GM23338 (cell line): ENCODE results near the gene SLCO4A1. TPM values are rescaled to one million over a fixed set of nuclear protein-coding genes. Genes with fewer than 3 reads are reported as not detected.

ENCODE experiments used
- ATAC-seq: fragments of 200-7000 bp; cut with Tn5 transposase; 3 replicates; pipeline ENCODE4 v1.9.1; 2020
- DNase-seq: peaks from one replicate; pipeline ENCODE4 v3.0.0-alpha.2; 2015; ENCODE audit warnings: low spot score
- H2AFZ ChIP-seq: fragments of 200-600 bp; sonication (generic); 2 replicates; pipeline ENCODE4 v1.8.0; 2016; ENCODE audit warnings: antibody characterized with exemption, mild to moderate bottlenecking, moderate library complexity
- H3F3A ChIP-seq: fragments of 200-600 bp; sonication (generic); replicated peaks from 2 replicates; pipeline ENCODE4 v1.8.0; 2017; ENCODE audit warnings: antibody characterized with exemption, mixed run types, low read depth
- H3K27ac ChIP-seq: fragments of 200-600 bp; sonication (generic); 2 replicates; pipeline ENCODE4 v1.6.1; 2016; ENCODE audit warnings: low read depth
- H3K27me3 ChIP-seq: fragments of 200-600 bp; sonication (generic); 2 replicates; pipeline ENCODE4 v1.8.0; 2016; ENCODE audit warnings: mild to moderate bottlenecking, mixed run types, moderate library complexity; ENCODE audit not compliant: insufficient read depth
- H3K36me3 ChIP-seq: fragments of 200-600 bp; sonication (generic); 2 replicates; pipeline ENCODE4 v1.8.0; 2016; ENCODE audit warnings: mild to moderate bottlenecking; ENCODE audit not compliant: insufficient read depth
- H3K4me1 ChIP-seq: fragments of 200-600 bp; sonication (generic); 2 replicates; pipeline ENCODE4 v1.8.0; 2016; ENCODE audit warnings: mild to moderate bottlenecking, moderate library complexity; ENCODE audit not compliant: insufficient read depth
- H3K4me2 ChIP-seq: fragments of 200-600 bp; sonication (generic); 2 replicates; pipeline ENCODE4 v1.7.1; 2017; ENCODE audit warnings: mixed run types
- H3K4me3 ChIP-seq: fragments of 200-600 bp; sonication (generic); 2 replicates; pipeline ENCODE4 v1.6.1; 2016; ENCODE audit warnings: mixed run types
- H3K79me2 ChIP-seq: fragments of 200-600 bp; sonication (generic); replicated peaks from 2 replicates; pipeline ENCODE4 v1.8.0; 2017; ENCODE audit warnings: mild to moderate bottlenecking; ENCODE audit not compliant: insufficient read depth
- H3K9me2 ChIP-seq: fragments of 200-600 bp; sonication (generic); 2 replicates; pipeline ENCODE4 v1.8.0; 2017; ENCODE audit not compliant: insufficient read depth
- H4K20me1 ChIP-seq: fragments of 200-600 bp; sonication (generic); replicated peaks from 2 replicates; pipeline ENCODE4 v1.8.0; 2017; ENCODE audit warnings: mild to moderate bottlenecking; ENCODE audit not compliant: insufficient read depth
- H3K27ac Mint-ChIP-seq: 2 replicates; pipeline ENCODE4 v1.8.0; 2020; ENCODE audit warnings: inconsistent platforms, mild to moderate bottlenecking, moderate library complexity, mixed read lengths
- H3K27me3 Mint-ChIP-seq: 3 replicates; pipeline ENCODE4 v1.8.0; 2022; ENCODE audit warnings: low read depth, mild to moderate bottlenecking, moderate library complexity, mixed read lengths, inconsistent platforms; ENCODE audit not compliant: insufficient read depth, poor library complexity
- H3K36me3 Mint-ChIP-seq: 3 replicates; pipeline ENCODE4 v1.8.0; 2021; ENCODE audit warnings: low read depth, mild to moderate bottlenecking, inconsistent platforms, moderate library complexity, mixed read lengths
- H3K4me1 Mint-ChIP-seq: 3 replicates; pipeline ENCODE4 v1.8.0; 2020; ENCODE audit warnings: mild to moderate bottlenecking, inconsistent platforms, mixed read lengths
- H3K4me3 Mint-ChIP-seq: 3 replicates; pipeline ENCODE4 v1.8.0; 2021; ENCODE audit warnings: moderate library complexity, mild to moderate bottlenecking, inconsistent platforms, mixed read lengths
- H3K9me3 Mint-ChIP-seq: 3 replicates; pipeline ENCODE4 v1.8.0; 2020; ENCODE audit warnings: moderate library complexity, mild to moderate bottlenecking, inconsistent platforms, mixed read lengths
- JUNB ChIP-seq: IDR thresholded peaks from one replicate; pipeline ENCODE4 v1.6.1; 2016; ENCODE audit warnings: antibody characterized with exemption; ENCODE audit not compliant: unreplicated experiment
- NANOG ChIP-seq: IDR thresholded peaks from 2 replicates; pipeline ENCODE4 v1.6.1; 2016; ENCODE audit warnings: antibody characterized with exemption, borderline replicate concordance
- STAT1 ChIP-seq: IDR thresholded peaks from one replicate; pipeline ENCODE4 v1.6.1; 2016; ENCODE audit warnings: antibody characterized with exemption; ENCODE audit not compliant: unreplicated experiment
- ZNF114 ChIP-seq: fragments of 250-450 bp; sonication (Bioruptor Pico); IDR thresholded peaks from 2 replicates; pipeline ENCODE4 v1.5.0; 2020; ENCODE audit warnings: mild to moderate bottlenecking, moderate library complexity
- ZNF331 ChIP-seq: fragments of 250-450 bp; sonication (Bioruptor Pico); IDR thresholded peaks from 2 replicates; pipeline ENCODE4 v1.5.0; 2020; ENCODE audit warnings: low read depth, mild to moderate bottlenecking, moderate library complexity
- polyA plus RNA-seq: library from polyadenylated mRNA; unstranded; fragments of >200 nt; fragmentation: Nextera tagmentation; extraction: Ambion mirVana; gene quantifications from 2 replicates; pipeline ENCODE4 v1.2.1, GENCODE V29; 2016
- total RNA-seq: library from RNA; depleted of rRNA; stranded (reverse); fragments of >200 nt; shearing (Covaris generic); gene quantifications from 2 replicates; pipeline ENCODE4 v1.2.3, GENCODE V29; 2014
- TF ChIP-seq, protein P1 (sequence below): IDR thresholded peaks from one replicate; pipeline ENCODE4 v1.6.1; 2018; ENCODE audit warnings: antibody characterized with exemption; ENCODE audit not compliant: unreplicated experiment
- TF ChIP-seq, protein P2 (sequence below): IDR thresholded peaks from 2 replicates; pipeline ENCODE4 v1.6.1; 2016; ENCODE audit warnings: antibody characterized with exemption
- TF ChIP-seq, protein P3 (sequence below), 2 experiments: fragments of 200-600 bp in 1 of 2; sonication (generic) in 1 of 2; conservative IDR thresholded peaks; 2 replicates each; pipeline versions ENCODE4 v1.5.1 to v1.6.1; 2016 to 2017; ENCODE audit warnings: antibody characterized with exemption in 2 of 2, low read depth in 2 of 2, mild to moderate bottlenecking in 2 of 2, moderate library complexity in 1 of 2
- TF ChIP-seq, protein P4 (sequence below): fragments of 250-450 bp; sonication (Bioruptor Pico); IDR thresholded peaks from 2 replicates; pipeline ENCODE4 v1.5.0; 2020; ENCODE audit warnings: mild to moderate bottlenecking, moderate library complexity

The SLCO4A1 gene
- total and polyA plus RNA-seq, 2 experiments from 2014 or later = 28.5 to 41.6 TPM

DNA sequence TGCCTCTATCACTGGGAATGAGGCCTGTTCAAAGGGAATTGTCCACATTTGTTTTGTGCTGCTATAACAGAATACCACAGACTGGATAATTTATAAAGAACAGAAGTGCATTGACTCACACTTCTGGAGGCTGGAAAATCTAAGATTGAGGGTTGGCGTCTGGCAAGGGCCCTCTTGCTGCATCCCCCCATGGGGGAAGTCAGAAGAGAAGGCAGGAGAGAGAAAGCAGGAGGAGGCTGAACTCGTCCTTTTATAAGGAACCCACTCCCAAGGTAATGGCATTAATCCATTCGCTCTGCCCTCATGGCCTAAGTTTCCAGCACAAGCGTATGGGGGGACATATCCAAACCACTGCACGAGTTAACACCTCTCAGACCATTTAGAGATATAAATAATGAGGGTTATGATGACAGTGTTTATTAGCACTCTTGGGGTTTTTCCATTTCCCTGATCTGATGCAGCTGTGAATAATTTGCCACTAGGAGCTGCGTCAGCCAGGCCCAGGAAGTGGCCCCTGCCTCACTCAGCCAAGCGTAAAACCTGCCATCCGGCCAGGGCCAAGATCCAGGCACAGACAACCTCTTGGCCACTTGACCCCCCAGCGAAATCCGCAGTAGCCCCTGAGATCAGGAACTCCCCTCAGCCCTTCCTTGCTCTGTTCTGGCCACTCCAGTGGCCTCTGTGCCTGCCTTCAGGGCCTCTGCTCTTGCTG is 14.2 kb upstream of the SLCO4A1 start:
- Histone ChIP-seq H3K27me3 (no peaks in the 10 kb centered on the region), H3K4me2 (no peak overlapping the region), H3K4me3 (no peak overlapping the region), H2AFZ (no peak overlapping the region), H3K36me3 (no peaks in the 10 kb centered on the region), H3K9me2 (no peaks in the 10 kb centered on the region), H3K79me2 (no peaks in the 10 kb centered on the region), H3F3A (0 out of 2 replicates have a peak, but pooled peaks cover 3% of the 10 kb centered on the region), H3K27ac (no peak overlapping the region), H4K20me1 (no peaks in the 10 kb centered on the region), H3K4me1 (peaks cover 13% of the 10 kb centered on the region)
- ATAC-seq (no peak), DNase-seq (no peak)
- no peaks in the 10 kb centered on the region for H3K9me3 Mint-ChIP-seq
- no peaks in the 10 kb centered on the region for H3K36me3 Mint-ChIP-seq
- H3K4me3 Mint-ChIP-seq = no peak overlapping the region
- TF ChIP-seq ZNF331 (CRISPR knock-in tag) = no peak
- TF ChIP-seq, protein P1, sequence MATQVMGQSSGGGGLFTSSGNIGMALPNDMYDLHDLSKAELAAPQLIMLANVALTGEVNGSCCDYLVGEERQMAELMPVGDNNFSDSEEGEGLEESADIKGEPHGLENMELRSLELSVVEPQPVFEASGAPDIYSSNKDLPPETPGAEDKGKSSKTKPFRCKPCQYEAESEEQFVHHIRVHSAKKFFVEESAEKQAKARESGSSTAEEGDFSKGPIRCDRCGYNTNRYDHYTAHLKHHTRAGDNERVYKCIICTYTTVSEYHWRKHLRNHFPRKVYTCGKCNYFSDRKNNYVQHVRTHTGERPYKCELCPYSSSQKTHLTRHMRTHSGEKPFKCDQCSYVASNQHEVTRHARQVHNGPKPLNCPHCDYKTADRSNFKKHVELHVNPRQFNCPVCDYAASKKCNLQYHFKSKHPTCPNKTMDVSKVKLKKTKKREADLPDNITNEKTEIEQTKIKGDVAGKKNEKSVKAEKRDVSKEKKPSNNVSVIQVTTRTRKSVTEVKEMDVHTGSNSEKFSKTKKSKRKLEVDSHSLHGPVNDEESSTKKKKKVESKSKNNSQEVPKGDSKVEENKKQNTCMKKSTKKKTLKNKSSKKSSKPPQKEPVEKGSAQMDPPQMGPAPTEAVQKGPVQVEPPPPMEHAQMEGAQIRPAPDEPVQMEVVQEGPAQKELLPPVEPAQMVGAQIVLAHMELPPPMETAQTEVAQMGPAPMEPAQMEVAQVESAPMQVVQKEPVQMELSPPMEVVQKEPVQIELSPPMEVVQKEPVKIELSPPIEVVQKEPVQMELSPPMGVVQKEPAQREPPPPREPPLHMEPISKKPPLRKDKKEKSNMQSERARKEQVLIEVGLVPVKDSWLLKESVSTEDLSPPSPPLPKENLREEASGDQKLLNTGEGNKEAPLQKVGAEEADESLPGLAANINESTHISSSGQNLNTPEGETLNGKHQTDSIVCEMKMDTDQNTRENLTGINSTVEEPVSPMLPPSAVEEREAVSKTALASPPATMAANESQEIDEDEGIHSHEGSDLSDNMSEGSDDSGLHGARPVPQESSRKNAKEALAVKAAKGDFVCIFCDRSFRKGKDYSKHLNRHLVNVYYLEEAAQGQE = no peak
- TF ChIP-seq JUNB = no peak
- no peak for TF ChIP-seq NANOG
- no peak for TF ChIP-seq ZNF114
- TF ChIP-seq, protein P2, sequence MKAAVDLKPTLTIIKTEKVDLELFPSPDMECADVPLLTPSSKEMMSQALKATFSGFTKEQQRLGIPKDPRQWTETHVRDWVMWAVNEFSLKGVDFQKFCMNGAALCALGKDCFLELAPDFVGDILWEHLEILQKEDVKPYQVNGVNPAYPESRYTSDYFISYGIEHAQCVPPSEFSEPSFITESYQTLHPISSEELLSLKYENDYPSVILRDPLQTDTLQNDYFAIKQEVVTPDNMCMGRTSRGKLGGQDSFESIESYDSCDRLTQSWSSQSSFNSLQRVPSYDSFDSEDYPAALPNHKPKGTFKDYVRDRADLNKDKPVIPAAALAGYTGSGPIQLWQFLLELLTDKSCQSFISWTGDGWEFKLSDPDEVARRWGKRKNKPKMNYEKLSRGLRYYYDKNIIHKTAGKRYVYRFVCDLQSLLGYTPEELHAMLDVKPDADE = no peak
- no peak for TF ChIP-seq STAT1
- TF ChIP-seq, protein P3, sequence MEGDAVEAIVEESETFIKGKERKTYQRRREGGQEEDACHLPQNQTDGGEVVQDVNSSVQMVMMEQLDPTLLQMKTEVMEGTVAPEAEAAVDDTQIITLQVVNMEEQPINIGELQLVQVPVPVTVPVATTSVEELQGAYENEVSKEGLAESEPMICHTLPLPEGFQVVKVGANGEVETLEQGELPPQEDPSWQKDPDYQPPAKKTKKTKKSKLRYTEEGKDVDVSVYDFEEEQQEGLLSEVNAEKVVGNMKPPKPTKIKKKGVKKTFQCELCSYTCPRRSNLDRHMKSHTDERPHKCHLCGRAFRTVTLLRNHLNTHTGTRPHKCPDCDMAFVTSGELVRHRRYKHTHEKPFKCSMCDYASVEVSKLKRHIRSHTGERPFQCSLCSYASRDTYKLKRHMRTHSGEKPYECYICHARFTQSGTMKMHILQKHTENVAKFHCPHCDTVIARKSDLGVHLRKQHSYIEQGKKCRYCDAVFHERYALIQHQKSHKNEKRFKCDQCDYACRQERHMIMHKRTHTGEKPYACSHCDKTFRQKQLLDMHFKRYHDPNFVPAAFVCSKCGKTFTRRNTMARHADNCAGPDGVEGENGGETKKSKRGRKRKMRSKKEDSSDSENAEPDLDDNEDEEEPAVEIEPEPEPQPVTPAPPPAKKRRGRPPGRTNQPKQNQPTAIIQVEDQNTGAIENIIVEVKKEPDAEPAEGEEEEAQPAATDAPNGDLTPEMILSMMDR (conservative IDR thresholded peaks at IDR 0.05; ENCODE audit: low read depth in 2 of 2) = no peak
- TF ChIP-seq, protein P4, sequence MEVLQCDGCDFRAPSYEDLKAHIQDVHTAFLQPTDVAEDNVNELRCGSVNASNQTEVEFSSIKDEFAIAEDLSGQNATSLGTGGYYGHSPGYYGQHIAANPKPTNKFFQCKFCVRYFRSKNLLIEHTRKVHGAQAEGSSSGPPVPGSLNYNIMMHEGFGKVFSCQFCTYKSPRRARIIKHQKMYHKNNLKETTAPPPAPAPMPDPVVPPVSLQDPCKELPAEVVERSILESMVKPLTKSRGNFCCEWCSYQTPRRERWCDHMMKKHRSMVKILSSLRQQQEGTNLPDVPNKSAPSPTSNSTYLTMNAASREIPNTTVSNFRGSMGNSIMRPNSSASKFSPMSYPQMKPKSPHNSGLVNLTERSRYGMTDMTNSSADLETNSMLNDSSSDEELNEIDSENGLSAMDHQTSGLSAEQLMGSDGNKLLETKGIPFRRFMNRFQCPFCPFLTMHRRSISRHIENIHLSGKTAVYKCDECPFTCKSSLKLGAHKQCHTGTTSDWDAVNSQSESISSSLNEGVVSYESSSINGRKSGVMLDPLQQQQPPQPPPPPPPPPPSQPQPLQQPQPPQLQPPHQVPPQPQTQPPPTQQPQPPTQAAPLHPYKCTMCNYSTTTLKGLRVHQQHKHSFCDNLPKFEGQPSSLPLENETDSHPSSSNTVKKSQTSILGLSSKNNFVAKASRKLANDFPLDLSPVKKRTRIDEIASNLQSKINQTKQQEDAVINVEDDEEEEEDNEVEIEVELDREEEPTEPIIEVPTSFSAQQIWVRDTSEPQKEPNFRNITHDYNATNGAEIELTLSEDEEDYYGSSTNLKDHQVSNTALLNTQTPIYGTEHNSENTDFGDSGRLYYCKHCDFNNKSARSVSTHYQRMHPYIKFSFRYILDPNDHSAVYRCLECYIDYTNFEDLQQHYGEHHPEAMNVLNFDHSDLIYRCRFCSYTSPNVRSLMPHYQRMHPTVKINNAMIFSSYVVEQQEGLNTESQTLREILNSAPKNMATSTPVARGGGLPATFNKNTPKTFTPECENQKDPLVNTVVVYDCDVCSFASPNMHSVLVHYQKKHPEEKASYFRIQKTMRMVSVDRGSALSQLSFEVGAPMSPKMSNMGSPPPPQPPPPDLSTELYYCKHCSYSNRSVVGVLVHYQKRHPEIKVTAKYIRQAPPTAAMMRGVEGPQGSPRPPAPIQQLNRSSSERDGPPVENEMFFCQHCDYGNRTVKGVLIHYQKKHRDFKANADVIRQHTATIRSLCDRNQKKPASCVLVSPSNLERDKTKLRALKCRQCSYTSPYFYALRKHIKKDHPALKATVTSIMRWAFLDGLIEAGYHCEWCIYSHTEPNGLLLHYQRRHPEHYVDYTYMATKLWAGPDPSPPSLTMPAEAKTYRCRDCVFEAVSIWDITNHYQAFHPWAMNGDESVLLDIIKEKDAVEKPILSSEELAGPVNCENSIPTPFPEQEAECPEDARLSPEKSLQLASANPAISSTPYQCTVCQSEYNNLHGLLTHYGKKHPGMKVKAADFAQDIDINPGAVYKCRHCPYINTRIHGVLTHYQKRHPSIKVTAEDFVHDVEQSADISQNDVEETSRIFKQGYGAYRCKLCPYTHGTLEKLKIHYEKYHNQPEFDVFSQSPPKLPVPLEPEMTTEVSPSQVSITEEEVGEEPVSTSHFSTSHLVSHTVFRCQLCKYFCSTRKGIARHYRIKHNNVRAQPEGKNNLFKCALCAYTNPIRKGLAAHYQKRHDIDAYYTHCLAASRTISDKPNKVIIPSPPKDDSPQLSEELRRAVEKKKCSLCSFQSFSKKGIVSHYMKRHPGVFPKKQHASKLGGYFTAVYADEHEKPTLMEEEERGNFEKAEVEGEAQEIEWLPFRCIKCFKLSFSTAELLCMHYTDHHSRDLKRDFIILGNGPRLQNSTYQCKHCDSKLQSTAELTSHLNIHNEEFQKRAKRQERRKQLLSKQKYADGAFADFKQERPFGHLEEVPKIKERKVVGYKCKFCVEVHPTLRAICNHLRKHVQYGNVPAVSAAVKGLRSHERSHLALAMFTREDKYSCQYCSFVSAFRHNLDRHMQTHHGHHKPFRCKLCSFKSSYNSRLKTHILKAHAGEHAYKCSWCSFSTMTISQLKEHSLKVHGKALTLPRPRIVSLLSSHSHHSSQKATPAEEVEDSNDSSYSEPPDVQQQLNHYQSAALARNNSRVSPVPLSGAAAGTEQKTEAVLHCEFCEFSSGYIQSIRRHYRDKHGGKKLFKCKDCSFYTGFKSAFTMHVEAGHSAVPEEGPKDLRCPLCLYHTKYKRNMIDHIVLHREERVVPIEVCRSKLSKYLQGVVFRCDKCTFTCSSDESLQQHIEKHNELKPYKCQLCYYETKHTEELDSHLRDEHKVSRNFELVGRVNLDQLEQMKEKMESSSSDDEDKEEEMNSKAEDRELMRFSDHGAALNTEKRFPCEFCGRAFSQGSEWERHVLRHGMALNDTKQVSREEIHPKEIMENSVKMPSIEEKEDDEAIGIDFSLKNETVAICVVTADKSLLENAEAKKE = no peak
- H3K27me3 Mint-ChIP-seq = no peaks in the 10 kb centered on the region
- peaks cover 24% of the 10 kb centered on the region for H3K4me1 Mint-ChIP-seq
- no peak overlapping the region for H3K27ac Mint-ChIP-seq
